ENCODE data around the gene PRKN.

PRKN gene

GRCh38 chr6:161745128-161745527, 982.4 kb downstream of the PRKN start:
- in situ Hi-C loops (cut with MboI; ENCODE audit: low sequenced_read_pairs, unreplicated experiment) = no loop called here
- DNase-seq (ENCODE audit: low spot score) = no peak
- no peak for TF ChIP-seq CTCF (IDR thresholded peaks at IDR 0.05; ENCODE audit: borderline replicate concordance, control extremely low read depth, extremely low read depth, insufficient read depth, missing control alignments)

GRCh38 chr6:161744211-161745067, 983.1 kb downstream of the PRKN start:
- in situ Hi-C loops (cut with MboI; ENCODE audit: low sequenced_read_pairs, unreplicated experiment) = no loop called here
- no peak for DNase-seq (ENCODE audit: low spot score)
- no peak for TF ChIP-seq CTCF (IDR thresholded peaks at IDR 0.05; ENCODE audit: borderline replicate concordance, control extremely low read depth, extremely low read depth, insufficient read depth, missing control alignments)

GRCh38 chr6:161743509-161744178, 983.9 kb downstream of the PRKN start:
- TF ChIP-seq CTCF (IDR thresholded peaks at IDR 0.05; ENCODE audit: borderline replicate concordance, control extremely low read depth, extremely low read depth, insufficient read depth, missing control alignments) = no peak
- in situ Hi-C loops (cut with MboI; ENCODE audit: low sequenced_read_pairs, unreplicated experiment) = no loop called here
- no peak for DNase-seq (ENCODE audit: low spot score)

GRCh38 chr6:161740486-161740885, 987.1 kb downstream of the PRKN start:
- no peak for DNase-seq (ENCODE audit: low spot score)
- no peak for TF ChIP-seq CTCF (IDR thresholded peaks at IDR 0.05; ENCODE audit: borderline replicate concordance, control extremely low read depth, extremely low read depth, insufficient read depth, missing control alignments)
- in situ Hi-C loops (cut with MboI; ENCODE audit: low sequenced_read_pairs, unreplicated experiment) = no loop called here

GRCh38 chr6:161736781-161737292, 990.7 kb downstream of the PRKN start:
- in situ Hi-C loops (cut with MboI; ENCODE audit: low sequenced_read_pairs, unreplicated experiment) = no loop called here
- DNase-seq (ENCODE audit: low spot score) = no peak
- TF ChIP-seq CTCF (IDR thresholded peaks at IDR 0.05; ENCODE audit: borderline replicate concordance, control extremely low read depth, extremely low read depth, insufficient read depth, missing control alignments) = no peak

GRCh38 chr6:161736326-161736725, 991.2 kb downstream of the PRKN start:
- DNase-seq (ENCODE audit: low spot score) = no peak
- TF ChIP-seq CTCF (IDR thresholded peaks at IDR 0.05; ENCODE audit: borderline replicate concordance, control extremely low read depth, extremely low read depth, insufficient read depth, missing control alignments) = no peak
- in situ Hi-C loops (cut with MboI; ENCODE audit: low sequenced_read_pairs, unreplicated experiment) = no loop called here

Measured in GM13976 (cell line).